ENCODE measurements around the gene PHF19.

DNA sequence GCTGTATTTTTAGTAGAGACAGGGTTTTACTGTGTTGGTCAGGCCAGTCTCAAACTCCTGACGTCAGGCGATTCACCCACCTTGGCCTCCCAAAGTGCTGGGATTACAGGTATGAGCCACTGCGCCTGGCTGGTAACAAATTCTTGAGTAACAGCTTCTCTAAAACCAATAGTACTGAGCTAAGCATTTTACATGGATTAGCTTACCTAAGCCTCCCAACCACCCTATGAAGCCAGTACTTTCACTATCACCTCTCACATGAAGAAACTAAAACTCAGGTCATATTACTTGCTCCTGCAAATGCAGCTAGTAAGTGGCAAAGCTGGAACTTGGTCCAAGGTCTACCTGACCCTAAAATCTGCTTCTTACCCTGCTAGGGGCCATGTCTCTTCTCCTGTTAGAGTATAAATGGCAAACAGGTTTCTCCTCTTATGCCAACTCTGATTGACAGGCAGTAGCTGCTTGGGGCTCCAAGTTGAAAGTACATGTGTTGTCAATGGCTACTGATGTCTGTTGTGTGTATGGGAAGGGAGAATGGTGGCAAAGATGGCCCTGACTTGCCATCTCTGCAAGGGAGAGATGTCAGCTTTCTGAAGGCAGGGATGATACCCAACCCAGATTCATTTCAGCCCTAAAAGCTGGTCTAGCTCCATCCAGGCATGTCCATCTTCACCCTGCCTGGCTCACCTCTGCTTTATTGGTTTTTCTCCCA is 4.0 kb downstream of the PHF19 start:
- TF ChIP-seq, protein P1, sequence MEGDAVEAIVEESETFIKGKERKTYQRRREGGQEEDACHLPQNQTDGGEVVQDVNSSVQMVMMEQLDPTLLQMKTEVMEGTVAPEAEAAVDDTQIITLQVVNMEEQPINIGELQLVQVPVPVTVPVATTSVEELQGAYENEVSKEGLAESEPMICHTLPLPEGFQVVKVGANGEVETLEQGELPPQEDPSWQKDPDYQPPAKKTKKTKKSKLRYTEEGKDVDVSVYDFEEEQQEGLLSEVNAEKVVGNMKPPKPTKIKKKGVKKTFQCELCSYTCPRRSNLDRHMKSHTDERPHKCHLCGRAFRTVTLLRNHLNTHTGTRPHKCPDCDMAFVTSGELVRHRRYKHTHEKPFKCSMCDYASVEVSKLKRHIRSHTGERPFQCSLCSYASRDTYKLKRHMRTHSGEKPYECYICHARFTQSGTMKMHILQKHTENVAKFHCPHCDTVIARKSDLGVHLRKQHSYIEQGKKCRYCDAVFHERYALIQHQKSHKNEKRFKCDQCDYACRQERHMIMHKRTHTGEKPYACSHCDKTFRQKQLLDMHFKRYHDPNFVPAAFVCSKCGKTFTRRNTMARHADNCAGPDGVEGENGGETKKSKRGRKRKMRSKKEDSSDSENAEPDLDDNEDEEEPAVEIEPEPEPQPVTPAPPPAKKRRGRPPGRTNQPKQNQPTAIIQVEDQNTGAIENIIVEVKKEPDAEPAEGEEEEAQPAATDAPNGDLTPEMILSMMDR (IDR thresholded peaks at IDR 0.05; ENCODE audit: insufficient read depth, low read length, poor library complexity, severe bottlenecking): no peak
- no peak for TF ChIP-seq EZH2phosphoT487 (conservative IDR thresholded peaks at IDR 0.05; ENCODE audit: low read length)

Measured in SU-DHL-6 (cell line).